ENCODE results near the gene RNF111.

DNA sequence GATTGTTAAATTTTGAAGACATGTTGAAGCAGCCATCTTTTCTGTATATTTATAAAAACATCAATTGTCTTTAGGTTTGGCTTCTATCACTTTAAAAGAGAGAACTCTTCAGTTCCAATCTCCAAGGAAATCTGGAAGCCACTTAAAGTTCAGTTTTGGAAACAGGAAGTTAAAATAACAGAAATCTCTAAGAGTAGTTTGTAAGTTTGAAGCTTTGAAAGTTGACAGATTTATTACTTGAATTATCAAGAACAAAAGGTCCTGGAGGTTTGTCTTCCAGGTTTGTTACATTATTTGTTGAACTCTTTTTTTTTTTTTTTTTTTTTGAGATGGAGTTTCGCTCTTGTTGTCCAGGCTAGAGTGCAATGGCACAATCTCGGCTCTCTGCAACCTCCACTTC lies 30.0 kb downstream of the RNF111 start:
- TF ChIP-seq, protein P1, sequence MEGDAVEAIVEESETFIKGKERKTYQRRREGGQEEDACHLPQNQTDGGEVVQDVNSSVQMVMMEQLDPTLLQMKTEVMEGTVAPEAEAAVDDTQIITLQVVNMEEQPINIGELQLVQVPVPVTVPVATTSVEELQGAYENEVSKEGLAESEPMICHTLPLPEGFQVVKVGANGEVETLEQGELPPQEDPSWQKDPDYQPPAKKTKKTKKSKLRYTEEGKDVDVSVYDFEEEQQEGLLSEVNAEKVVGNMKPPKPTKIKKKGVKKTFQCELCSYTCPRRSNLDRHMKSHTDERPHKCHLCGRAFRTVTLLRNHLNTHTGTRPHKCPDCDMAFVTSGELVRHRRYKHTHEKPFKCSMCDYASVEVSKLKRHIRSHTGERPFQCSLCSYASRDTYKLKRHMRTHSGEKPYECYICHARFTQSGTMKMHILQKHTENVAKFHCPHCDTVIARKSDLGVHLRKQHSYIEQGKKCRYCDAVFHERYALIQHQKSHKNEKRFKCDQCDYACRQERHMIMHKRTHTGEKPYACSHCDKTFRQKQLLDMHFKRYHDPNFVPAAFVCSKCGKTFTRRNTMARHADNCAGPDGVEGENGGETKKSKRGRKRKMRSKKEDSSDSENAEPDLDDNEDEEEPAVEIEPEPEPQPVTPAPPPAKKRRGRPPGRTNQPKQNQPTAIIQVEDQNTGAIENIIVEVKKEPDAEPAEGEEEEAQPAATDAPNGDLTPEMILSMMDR (IDR thresholded peaks at IDR 0.05) = no peak
- TF ChIP-seq POLR2A (IDR thresholded peaks at IDR 0.05) = no peak
